GM23338 (cell line): ENCODE results near the gene UQCRFS1. TPM values are rescaled to one million over a fixed set of nuclear protein-coding genes. Genes with fewer than 3 reads are reported as not detected.

ENCODE experiments used
- ATAC-seq: fragments of 200-7000 bp; cut with Tn5 transposase; 3 replicates; pipeline ENCODE4 v1.9.1; 2020
- DNase-seq: peaks from one replicate; pipeline ENCODE4 v3.0.0-alpha.2; 2015; ENCODE audit warnings: low spot score
- H2AFZ ChIP-seq: fragments of 200-600 bp; sonication (generic); 2 replicates; pipeline ENCODE4 v1.8.0; 2016; ENCODE audit warnings: antibody characterized with exemption, mild to moderate bottlenecking, moderate library complexity
- H3F3A ChIP-seq: fragments of 200-600 bp; sonication (generic); replicated peaks from 2 replicates; pipeline ENCODE4 v1.8.0; 2017; ENCODE audit warnings: antibody characterized with exemption, mixed run types, low read depth
- H3K27ac ChIP-seq: fragments of 200-600 bp; sonication (generic); 2 replicates; pipeline ENCODE4 v1.6.1; 2016; ENCODE audit warnings: low read depth
- H3K27me3 ChIP-seq: fragments of 200-600 bp; sonication (generic); 2 replicates; pipeline ENCODE4 v1.8.0; 2016; ENCODE audit warnings: mild to moderate bottlenecking, mixed run types, moderate library complexity; ENCODE audit not compliant: insufficient read depth
- H3K36me3 ChIP-seq: fragments of 200-600 bp; sonication (generic); 2 replicates; pipeline ENCODE4 v1.8.0; 2016; ENCODE audit warnings: mild to moderate bottlenecking; ENCODE audit not compliant: insufficient read depth
- H3K4me1 ChIP-seq: fragments of 200-600 bp; sonication (generic); 2 replicates; pipeline ENCODE4 v1.8.0; 2016; ENCODE audit warnings: mild to moderate bottlenecking, moderate library complexity; ENCODE audit not compliant: insufficient read depth
- H3K4me2 ChIP-seq: fragments of 200-600 bp; sonication (generic); 2 replicates; pipeline ENCODE4 v1.7.1; 2017; ENCODE audit warnings: mixed run types
- H3K4me3 ChIP-seq: fragments of 200-600 bp; sonication (generic); 2 replicates; pipeline ENCODE4 v1.6.1; 2016; ENCODE audit warnings: mixed run types
- H3K79me2 ChIP-seq: fragments of 200-600 bp; sonication (generic); replicated peaks from 2 replicates; pipeline ENCODE4 v1.8.0; 2017; ENCODE audit warnings: mild to moderate bottlenecking; ENCODE audit not compliant: insufficient read depth
- H3K9me2 ChIP-seq: fragments of 200-600 bp; sonication (generic); 2 replicates; pipeline ENCODE4 v1.8.0; 2017; ENCODE audit not compliant: insufficient read depth
- H4K20me1 ChIP-seq: fragments of 200-600 bp; sonication (generic); replicated peaks from 2 replicates; pipeline ENCODE4 v1.8.0; 2017; ENCODE audit warnings: mild to moderate bottlenecking; ENCODE audit not compliant: insufficient read depth
- H3K27ac Mint-ChIP-seq: 2 replicates; pipeline ENCODE4 v1.8.0; 2020; ENCODE audit warnings: inconsistent platforms, mild to moderate bottlenecking, moderate library complexity, mixed read lengths
- H3K27me3 Mint-ChIP-seq: 3 replicates; pipeline ENCODE4 v1.8.0; 2022; ENCODE audit warnings: low read depth, mild to moderate bottlenecking, moderate library complexity, mixed read lengths, inconsistent platforms; ENCODE audit not compliant: insufficient read depth, poor library complexity
- H3K36me3 Mint-ChIP-seq: 3 replicates; pipeline ENCODE4 v1.8.0; 2021; ENCODE audit warnings: low read depth, mild to moderate bottlenecking, inconsistent platforms, moderate library complexity, mixed read lengths
- H3K4me1 Mint-ChIP-seq: 3 replicates; pipeline ENCODE4 v1.8.0; 2020; ENCODE audit warnings: mild to moderate bottlenecking, inconsistent platforms, mixed read lengths
- H3K4me3 Mint-ChIP-seq: 3 replicates; pipeline ENCODE4 v1.8.0; 2021; ENCODE audit warnings: moderate library complexity, mild to moderate bottlenecking, inconsistent platforms, mixed read lengths
- H3K9me3 Mint-ChIP-seq: 3 replicates; pipeline ENCODE4 v1.8.0; 2020; ENCODE audit warnings: moderate library complexity, mild to moderate bottlenecking, inconsistent platforms, mixed read lengths
- CREB1 ChIP-seq: fragments of 250-450 bp; sonication (Bioruptor Pico); IDR thresholded peaks from 2 replicates; pipeline ENCODE4 v1.5.0; 2020; ENCODE audit warnings: low read depth, mild to moderate bottlenecking, moderate library complexity
- CTCF ChIP-seq, 2 experiments: fragments of 200-600 bp in 1 of 2; sonication (generic) in 1 of 2; conservative IDR thresholded peaks; 2 replicates each; pipeline versions ENCODE4 v1.5.1 to v1.6.1; 2016 to 2017; ENCODE audit warnings: antibody characterized with exemption in 2 of 2, low read depth in 2 of 2, mild to moderate bottlenecking in 2 of 2, moderate library complexity in 1 of 2
- JUNB ChIP-seq: IDR thresholded peaks from one replicate; pipeline ENCODE4 v1.6.1; 2016; ENCODE audit warnings: antibody characterized with exemption; ENCODE audit not compliant: unreplicated experiment
- POLR2AphosphoS5 ChIP-seq: IDR thresholded peaks from 2 replicates; pipeline ENCODE4 v1.6.1; 2016; ENCODE audit warnings: antibody characterized with exemption, low read depth
- ZNF462 ChIP-seq: fragments of 250-450 bp; sonication (Bioruptor Pico); IDR thresholded peaks from 2 replicates; pipeline ENCODE4 v1.5.0; 2020; ENCODE audit warnings: mild to moderate bottlenecking, moderate library complexity
- polyA plus RNA-seq: library from polyadenylated mRNA; unstranded; fragments of >200 nt; fragmentation: Nextera tagmentation; extraction: Ambion mirVana; gene quantifications from 2 replicates; pipeline ENCODE4 v1.2.1, GENCODE V29; 2016
- total RNA-seq: library from RNA; depleted of rRNA; stranded (reverse); fragments of >200 nt; shearing (Covaris generic); gene quantifications from 2 replicates; pipeline ENCODE4 v1.2.3, GENCODE V29; 2014

The UQCRFS1 gene
- total and polyA plus RNA-seq, 2 experiments from 2014 or later = 49.4 to 57.6 TPM

- no peaks in the 10 kb centered on the region for H4K20me1 ChIP-seq
- no peaks in the 10 kb centered on the region for H3K79me2 ChIP-seq
- ATAC-seq (peak; percentile 77), DNase-seq (peak; percentile 75)
- Mint-ChIP-seq H3K27me3 (peaks cover 2% of the 10 kb centered on the region), H3K4me3 (no peak overlapping the region), H3K4me1 (no peaks in the 10 kb centered on the region), H3K9me3 (peaks cover 21% of the 10 kb centered on the region), H3K27ac (no peak overlapping the region), H3K36me3 (0 out of 3 replicates have a peak, but pooled peaks cover 4% of the 10 kb centered on the region)
- H3K27me3 ChIP-seq = no peaks in the 10 kb centered on the region
- H3K9me2 ChIP-seq = no peaks in the 10 kb centered on the region
- H3K4me3 ChIP-seq = no peak overlapping the region
- no peaks in the 10 kb centered on the region for H3K4me1 ChIP-seq
- peak overlapping the region; percentile 83; the same call in 1 of the 2 replicates for H2AFZ ChIP-seq
- 0 out of 2 replicates have a peak, but pooled peaks have one; percentile 67 for TF ChIP-seq ZNF462 (CRISPR knock-in tag)
- no peak for TF ChIP-seq CREB1 (CRISPR knock-in tag)
- peak; percentile 61 to 69 for TF ChIP-seq CTCF (conservative IDR thresholded peaks at IDR 0.05; ENCODE audit: low read depth in 2 of 2)
- no peak for TF ChIP-seq JUNB
- TF ChIP-seq POLR2AphosphoS5 = no peak
- H3F3A ChIP-seq = no peaks in the 10 kb centered on the region
- no peak overlapping the region for H3K27ac ChIP-seq
- H3K4me2 ChIP-seq = no peak overlapping the region
- H3K36me3 ChIP-seq = no peaks in the 10 kb centered on the region
Observed at GRCh38 chr19:29260477-29261317, 47.7 kb upstream of the UQCRFS1 start.
